ENCODE data around the gene SCN7A. TPM values are rescaled to one million over a fixed set of nuclear protein-coding genes. Genes with fewer than 3 reads are reported as not detected.

SCN7A gene
- total and polyA plus RNA-seq, 7 donors: 0.23 to 216 (median 107) TPM

DNA sequence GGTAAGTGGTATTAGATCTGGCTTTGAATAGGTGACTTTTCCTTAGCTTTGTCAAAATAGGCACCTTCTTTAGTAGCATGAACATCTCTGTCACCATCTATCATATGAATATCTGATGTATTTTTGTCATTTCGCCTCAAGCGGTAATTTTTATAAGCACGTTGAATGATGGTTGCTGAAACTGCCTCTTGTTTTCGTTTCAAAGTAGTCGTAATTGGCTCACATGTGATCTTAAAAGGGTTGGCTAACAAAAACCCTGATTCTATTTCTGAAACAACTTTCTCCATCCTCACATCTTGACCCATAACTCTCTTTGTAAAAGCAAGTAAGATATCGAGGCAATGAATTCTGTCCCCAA is 88.5 kb downstream of the SCN7A start:
- DNase-seq: no peak
- Histone ChIP-seq H3K9me3 (no peaks in the 10 kb centered on the region), H3K27ac (no peak overlapping the region), H3K27me3 (no peaks in the 10 kb centered on the region), H3K36me3 (peaks cover 0 to 30% (median 1%) of the 10 kb centered on the region in 4 donors), H3K4me1 (peaks cover 0 to 10% (median 0%) of the 10 kb centered on the region in 4 donors), H3K4me3 (no peak overlapping the region)
- WGBS, 2 donors: 83 to 85% methylated on average over 6 of the region's 6 CpGs
- TF ChIP-seq POLR2AphosphoS5 (IDR thresholded peaks at IDR 0.05) (no peak), POLR2A (IDR thresholded peaks at IDR 0.05) (no peak), EP300 (IDR thresholded peaks at IDR 0.05) (no peak)
- TF ChIP-seq, protein P1, sequence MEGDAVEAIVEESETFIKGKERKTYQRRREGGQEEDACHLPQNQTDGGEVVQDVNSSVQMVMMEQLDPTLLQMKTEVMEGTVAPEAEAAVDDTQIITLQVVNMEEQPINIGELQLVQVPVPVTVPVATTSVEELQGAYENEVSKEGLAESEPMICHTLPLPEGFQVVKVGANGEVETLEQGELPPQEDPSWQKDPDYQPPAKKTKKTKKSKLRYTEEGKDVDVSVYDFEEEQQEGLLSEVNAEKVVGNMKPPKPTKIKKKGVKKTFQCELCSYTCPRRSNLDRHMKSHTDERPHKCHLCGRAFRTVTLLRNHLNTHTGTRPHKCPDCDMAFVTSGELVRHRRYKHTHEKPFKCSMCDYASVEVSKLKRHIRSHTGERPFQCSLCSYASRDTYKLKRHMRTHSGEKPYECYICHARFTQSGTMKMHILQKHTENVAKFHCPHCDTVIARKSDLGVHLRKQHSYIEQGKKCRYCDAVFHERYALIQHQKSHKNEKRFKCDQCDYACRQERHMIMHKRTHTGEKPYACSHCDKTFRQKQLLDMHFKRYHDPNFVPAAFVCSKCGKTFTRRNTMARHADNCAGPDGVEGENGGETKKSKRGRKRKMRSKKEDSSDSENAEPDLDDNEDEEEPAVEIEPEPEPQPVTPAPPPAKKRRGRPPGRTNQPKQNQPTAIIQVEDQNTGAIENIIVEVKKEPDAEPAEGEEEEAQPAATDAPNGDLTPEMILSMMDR (IDR thresholded peaks at IDR 0.05): no peak
- intact Hi-C loops (cut with DNase I): no loop called here

DNA sequence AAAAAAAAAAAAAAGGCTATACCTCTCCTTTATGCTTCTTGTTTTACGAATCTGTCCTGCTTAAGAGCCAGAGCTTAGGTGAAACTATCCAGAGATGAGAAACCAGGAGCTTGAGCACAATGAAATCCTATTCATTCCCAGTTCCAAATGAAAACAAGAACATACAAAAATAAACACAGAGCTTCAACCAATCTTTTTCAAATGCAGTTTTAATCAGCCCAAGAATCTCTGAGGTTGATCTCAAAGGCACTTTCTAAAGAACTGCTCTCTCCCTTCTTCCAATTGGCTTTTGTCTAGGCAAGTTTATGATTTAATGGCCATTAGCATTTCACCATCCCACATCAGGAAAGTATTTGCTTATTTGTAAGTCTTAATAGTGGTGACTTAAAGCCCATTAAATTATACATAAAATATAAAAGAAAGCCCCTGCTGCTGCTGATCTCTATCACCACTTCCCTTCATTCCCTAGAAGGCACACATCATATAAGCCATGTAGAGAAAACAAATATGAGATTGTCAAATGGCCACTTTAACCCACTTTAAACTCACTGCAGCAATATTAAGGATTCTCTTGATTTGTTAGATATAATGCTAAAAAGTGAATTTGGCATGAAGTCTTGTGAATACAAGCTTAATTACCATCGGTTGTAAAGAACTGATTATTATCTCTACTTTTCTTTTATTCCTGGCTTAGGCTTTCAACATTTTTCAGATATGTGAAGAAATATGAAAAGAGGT is 89.0 kb downstream of the SCN7A start:
- Histone ChIP-seq H3K4me3 (no peak overlapping the region), H3K27me3 (no peaks in the 10 kb centered on the region), H3K27ac (peak overlapping the region in 1 of 4 donors; percentile 19), H3K9me3 (no peaks in the 10 kb centered on the region), H3K4me1 (peaks cover 0 to 10% (median 0%) of the 10 kb centered on the region in 4 donors), H3K36me3 (peaks cover 0 to 27% (median 0%) of the 10 kb centered on the region in 4 donors)
- peak in 1 of 4 donors; percentile 54 for TF ChIP-seq POLR2AphosphoS5 (IDR thresholded peaks at IDR 0.05)
- TF ChIP-seq, protein P1 (IDR thresholded peaks at IDR 0.05): no peak
- intact Hi-C loops (cut with DNase I): no loop called here
- WGBS, 2 donors: 59 to 75% methylated on average over 2 of the region's 2 CpGs
- DNase-seq: no peak

DNA sequence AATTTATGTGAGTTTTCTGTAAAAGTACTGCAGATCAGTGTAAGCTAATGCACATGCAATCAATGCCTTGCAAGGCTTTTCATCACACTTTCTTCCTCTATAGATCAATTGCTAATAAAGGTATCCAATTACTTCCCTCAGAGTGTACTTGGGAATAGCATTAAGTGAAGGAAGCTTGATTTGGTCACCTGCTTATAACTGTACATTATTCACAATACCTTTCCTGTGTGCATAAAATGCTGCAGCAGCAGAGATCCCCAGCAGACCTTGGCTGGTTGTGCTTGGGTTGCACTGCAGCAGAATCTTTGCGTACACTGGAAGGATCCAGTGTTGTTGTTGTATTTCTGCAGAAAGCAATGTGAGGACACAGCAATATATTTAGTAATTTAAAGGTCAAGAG is 99.8 kb downstream of the SCN7A start:
- no peaks in the 10 kb centered on the region for H3K9me3 ChIP-seq
- H3K4me3 ChIP-seq: no peak overlapping the region
- TF ChIP-seq POLR2A (IDR thresholded peaks at IDR 0.05) (no peak), POLR2AphosphoS5 (IDR thresholded peaks at IDR 0.05) (no peak), EP300 (IDR thresholded peaks at IDR 0.05) (no peak)
- TF ChIP-seq, protein P1 (IDR thresholded peaks at IDR 0.05): no peak
- H3K27ac ChIP-seq: no peak overlapping the region
- intact Hi-C loops (cut with DNase I): no loop called here
- no peaks in the 10 kb centered on the region for H3K27me3 ChIP-seq
- H3K36me3 ChIP-seq: no peaks in the 10 kb centered on the region
- H3K4me1 ChIP-seq: peaks cover 0 to 5% (median 0%) of the 10 kb centered on the region in 4 donors
- no peak for DNase-seq
- 94 to 96% methylated on average over 1 of the region's 1 CpG for WGBS, 2 donors

DNA sequence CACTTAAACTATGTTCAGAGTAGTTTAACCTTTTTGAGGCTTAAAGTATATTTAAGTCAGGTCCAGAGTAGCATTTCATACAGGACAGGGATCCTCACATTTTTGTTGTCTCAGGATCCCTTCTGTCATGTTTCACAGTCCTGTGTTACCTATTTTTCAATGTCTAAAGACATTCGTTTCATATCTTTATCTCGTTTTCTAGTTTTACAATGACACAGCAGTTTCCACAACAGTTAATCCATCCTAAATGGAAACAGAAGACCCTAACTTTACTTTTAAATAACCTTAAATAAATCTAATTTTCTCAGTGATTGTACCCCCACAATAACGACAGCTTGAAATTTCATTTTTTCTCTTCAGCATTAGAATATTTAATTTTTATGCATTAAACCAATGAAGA is 101.0 kb downstream of the SCN7A start:
- intact Hi-C loops (cut with DNase I): no loop called here
- no peaks in the 10 kb centered on the region for H3K9me3 ChIP-seq
- no peak for DNase-seq
- no peak overlapping the region for H3K27ac ChIP-seq
- H3K27me3 ChIP-seq: no peaks in the 10 kb centered on the region
- H3K4me1 ChIP-seq: peaks cover 0 to 5% (median 0%) of the 10 kb centered on the region in 4 donors
- WGBS, 2 donors: 79 to 82% methylated on average over 3 of the region's 3 CpGs
- TF ChIP-seq POLR2A (IDR thresholded peaks at IDR 0.05) (no peak), EP300 (IDR thresholded peaks at IDR 0.05) (no peak), POLR2AphosphoS5 (IDR thresholded peaks at IDR 0.05) (no peak)
- TF ChIP-seq, protein P1 (IDR thresholded peaks at IDR 0.05): no peak
- no peak overlapping the region for H3K4me3 ChIP-seq
- H3K36me3 ChIP-seq: no peaks in the 10 kb centered on the region
